Panc1 (cell line): ENCODE measurements around the gene PRR14L. TPM values are rescaled to one million over a fixed set of nuclear protein-coding genes. Genes with fewer than 3 reads are reported as not detected.
"Not testable (repeated sequence)": the region's sequence is repeated elsewhere in the genome, so short reads cannot be mapped to it uniquely, and the experiment has no call there.

Experiments used
- ATAC-seq: fragments of 200-7000 bp; cut with Tn5 transposase; 2 replicates; pipeline ENCODE4 v1.9.1; 2020; ENCODE audit warnings: mild to moderate bottlenecking, moderate library complexity
- BruUV-seq: library from RNA; stranded (reverse); fragments of 400-500 nt; replicated peaks from 2 replicates; lab custom pipeline; 2021; lab: Mats Ljungman, UMichigan
- CTCF ChIA-PET: fragments of 300-600 bp; sonication (Branson Sonifier 250); formaldehyde crosslinking; loops from one replicate; lab custom pipeline; 2022; ENCODE audit warnings: antibody characterized with exemption; lab: Charles Lee
- POLR2A ChIA-PET: fragments of 300-600 bp; sonication (Branson Sonifier 250); formaldehyde crosslinking; loops from one replicate; lab custom pipeline; 2022; ENCODE audit warnings: antibody characterized with exemption; lab: Charles Lee
- DNase-seq: peaks from one replicate; pipeline ENCODE4 v3.0.0-alpha.2; 2010; ENCODE audit warnings: low read depth, low spot score
- H3K27ac ChIP-seq: 2 replicates; pipeline ENCODE4 v1.5.1; 2011; ENCODE audit warnings: mild to moderate bottlenecking, low read length, inconsistent platforms
- H3K27me3 ChIP-seq: fragments of 200-500 bp; sonication (Bioruptor generic); 2 replicates; pipeline ENCODE4 v1.6.0; 2014; ENCODE audit warnings: low read length, inconsistent platforms; ENCODE audit not compliant: control insufficient read depth, insufficient read depth
- H3K36me3 ChIP-seq: fragments of 200-500 bp; sonication (Bioruptor generic); 2 replicates; pipeline ENCODE4 v1.5.1; 2014; ENCODE audit warnings: inconsistent platforms, mild to moderate bottlenecking, low read length, moderate library complexity; ENCODE audit not compliant: control insufficient read depth, insufficient read depth
- H3K4me1 ChIP-seq: 2 replicates; pipeline ENCODE4 v1.5.1; 2011; ENCODE audit warnings: inconsistent platforms, mild to moderate bottlenecking, low read length, moderate library complexity; ENCODE audit not compliant: control insufficient read depth, insufficient read depth
- H3K4me3 ChIP-seq, 2 experiments: 2 replicates each; pipeline ENCODE4 v1.5.1; 2011 to 2012; ENCODE audit warnings: low read depth in 2 of 2, low read length in 2 of 2, mild to moderate bottlenecking in 2 of 2, inconsistent platforms in 1 of 2, moderate library complexity in 1 of 2
- H3K9me3 ChIP-seq: fragments of 200-500 bp; sonication (Bioruptor generic); 2 replicates; pipeline ENCODE4 v1.5.1; 2014; ENCODE audit warnings: low read depth, mild to moderate bottlenecking, inconsistent platforms, low read length, moderate library complexity; ENCODE audit not compliant: control insufficient read depth, insufficient read depth
- POLR2AphosphoS5 ChIP-seq: IDR thresholded peaks from 2 replicates; pipeline ENCODE4 v1.6.1; 2012; ENCODE audit warnings: mild to moderate bottlenecking, low read depth, low read length, moderate library complexity
- SIN3A ChIP-seq: IDR thresholded peaks from 2 replicates; pipeline ENCODE4 v1.6.1; 2012; ENCODE audit warnings: low read depth, mild to moderate bottlenecking, low read length, moderate library complexity, borderline replicate concordance; ENCODE audit not compliant: insufficient read depth
- TCF7L2 ChIP-seq: IDR thresholded peaks from 2 replicates; pipeline ENCODE4 v1.6.1; 2011; ENCODE audit warnings: mild to moderate bottlenecking, low read depth, low read length, inconsistent platforms
- in situ Hi-C: cut with HindIII; loops from 2 replicates; pipeline ENCODE4 v1.10.0; 2016; ENCODE audit warnings: low sequenced_read_pairs, low pct_unique_long_range_greater_than_20kb
- intact Hi-C: fragments of 100-400 bp; cut with micrococcal nuclease; formaldehyde crosslinking; loops from one replicate; pipeline ENCODE4 v1.10.0; 2022; ENCODE audit not compliant: unreplicated experiment
- total RNA-seq: library from RNA; stranded (reverse); gene quantifications from one replicate; pipeline ENCODE4 v1.2.1, GENCODE V29; 2021; ENCODE audit not compliant: unreplicated experiment
- TF ChIP-seq, protein P1 (sequence below), 2 experiments: IDR thresholded peaks; 2 replicates each; pipeline ENCODE4 v1.6.1; 2011 to 2012; ENCODE audit warnings: low read depth in 2 of 2, control low read depth in 1 of 2, low read length in 1 of 2, mild to moderate bottlenecking in 1 of 2, moderate library complexity in 1 of 2; ENCODE audit not compliant: insufficient read depth in 1 of 2
- TF ChIP-seq, protein P2 (sequence below): fragments of 450-650 bp; IDR thresholded peaks from 2 replicates; pipeline ENCODE4 v1.5.1; 2017; ENCODE audit warnings: mild to moderate bottlenecking

Gene PRR14L
- total RNA-seq, 1 experiment from 2014 or later, result 45.7 TPM

DNA sequence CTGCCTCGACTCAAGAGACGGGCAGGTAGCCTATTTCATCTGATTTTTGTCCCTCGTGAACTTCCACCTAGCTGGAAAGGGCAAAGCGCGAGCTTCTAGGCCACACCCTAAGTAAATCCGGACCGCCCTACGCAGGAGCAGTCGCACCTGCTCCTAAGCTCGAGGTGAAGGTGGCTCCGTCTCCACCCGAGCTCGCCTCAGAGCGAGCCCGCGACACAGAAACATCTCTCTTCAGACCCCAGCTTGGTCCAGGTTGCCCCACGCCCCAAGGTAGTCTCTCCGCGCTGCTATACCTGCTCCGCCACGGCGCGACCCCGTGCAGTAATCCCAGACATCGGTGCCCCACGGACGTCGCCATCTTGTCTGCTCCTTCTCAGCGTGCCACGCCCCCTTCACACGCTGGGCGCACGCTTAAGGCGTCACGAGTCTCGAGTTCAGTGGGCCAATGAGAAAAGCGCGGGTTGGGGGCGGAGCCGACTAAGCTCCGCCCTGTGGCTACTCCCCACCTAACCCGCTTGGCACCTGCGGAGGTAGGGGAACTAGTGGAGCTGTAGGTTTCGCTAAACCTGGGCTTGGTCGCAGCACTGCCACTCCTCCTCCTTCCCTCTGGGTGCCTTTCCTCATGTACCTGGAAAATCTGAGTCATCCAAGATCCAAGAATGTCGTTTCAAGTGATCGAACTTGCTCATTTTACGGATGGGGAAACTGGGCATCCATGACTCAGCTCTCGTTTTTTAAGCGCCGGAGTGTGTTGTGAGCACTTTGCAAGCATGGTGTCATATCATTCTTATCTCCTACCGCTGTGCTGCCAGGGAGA lies 87.9 kb downstream of the PRR14L start, which contains the start of gene PISD:
TSS of gene PISD (minus strand) at position 365 of the 817 bp plus-strand sequence. CDS start at position 358, 7 bp downstream.
- peak within 1 kb of the TSS; percentile 78 to 90 for H3K4me3 ChIP-seq
- BruUV-seq, result no TSS peak
- no peaks in the 10 kb centered on the region for H3K27me3 ChIP-seq
- H3K36me3 ChIP-seq, result peaks cover 4% of the 10 kb centered on the region; the same call in 1 of the 2 replicates
- TF ChIP-seq, protein P1, sequence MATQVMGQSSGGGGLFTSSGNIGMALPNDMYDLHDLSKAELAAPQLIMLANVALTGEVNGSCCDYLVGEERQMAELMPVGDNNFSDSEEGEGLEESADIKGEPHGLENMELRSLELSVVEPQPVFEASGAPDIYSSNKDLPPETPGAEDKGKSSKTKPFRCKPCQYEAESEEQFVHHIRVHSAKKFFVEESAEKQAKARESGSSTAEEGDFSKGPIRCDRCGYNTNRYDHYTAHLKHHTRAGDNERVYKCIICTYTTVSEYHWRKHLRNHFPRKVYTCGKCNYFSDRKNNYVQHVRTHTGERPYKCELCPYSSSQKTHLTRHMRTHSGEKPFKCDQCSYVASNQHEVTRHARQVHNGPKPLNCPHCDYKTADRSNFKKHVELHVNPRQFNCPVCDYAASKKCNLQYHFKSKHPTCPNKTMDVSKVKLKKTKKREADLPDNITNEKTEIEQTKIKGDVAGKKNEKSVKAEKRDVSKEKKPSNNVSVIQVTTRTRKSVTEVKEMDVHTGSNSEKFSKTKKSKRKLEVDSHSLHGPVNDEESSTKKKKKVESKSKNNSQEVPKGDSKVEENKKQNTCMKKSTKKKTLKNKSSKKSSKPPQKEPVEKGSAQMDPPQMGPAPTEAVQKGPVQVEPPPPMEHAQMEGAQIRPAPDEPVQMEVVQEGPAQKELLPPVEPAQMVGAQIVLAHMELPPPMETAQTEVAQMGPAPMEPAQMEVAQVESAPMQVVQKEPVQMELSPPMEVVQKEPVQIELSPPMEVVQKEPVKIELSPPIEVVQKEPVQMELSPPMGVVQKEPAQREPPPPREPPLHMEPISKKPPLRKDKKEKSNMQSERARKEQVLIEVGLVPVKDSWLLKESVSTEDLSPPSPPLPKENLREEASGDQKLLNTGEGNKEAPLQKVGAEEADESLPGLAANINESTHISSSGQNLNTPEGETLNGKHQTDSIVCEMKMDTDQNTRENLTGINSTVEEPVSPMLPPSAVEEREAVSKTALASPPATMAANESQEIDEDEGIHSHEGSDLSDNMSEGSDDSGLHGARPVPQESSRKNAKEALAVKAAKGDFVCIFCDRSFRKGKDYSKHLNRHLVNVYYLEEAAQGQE (IDR thresholded peaks at IDR 0.05; ENCODE audit: insufficient read depth in 1 of 2, low read depth in 2 of 2, low read length in 1 of 2), result no peak
- TF ChIP-seq SIN3A (0 out of 2 replicates have a peak, but pooled peaks have one; percentile 40), POLR2AphosphoS5 (peak; percentile 71), TCF7L2 (0 out of 2 replicates have a peak, but pooled peaks have one; percentile 18)
- TF ChIP-seq, protein P2, sequence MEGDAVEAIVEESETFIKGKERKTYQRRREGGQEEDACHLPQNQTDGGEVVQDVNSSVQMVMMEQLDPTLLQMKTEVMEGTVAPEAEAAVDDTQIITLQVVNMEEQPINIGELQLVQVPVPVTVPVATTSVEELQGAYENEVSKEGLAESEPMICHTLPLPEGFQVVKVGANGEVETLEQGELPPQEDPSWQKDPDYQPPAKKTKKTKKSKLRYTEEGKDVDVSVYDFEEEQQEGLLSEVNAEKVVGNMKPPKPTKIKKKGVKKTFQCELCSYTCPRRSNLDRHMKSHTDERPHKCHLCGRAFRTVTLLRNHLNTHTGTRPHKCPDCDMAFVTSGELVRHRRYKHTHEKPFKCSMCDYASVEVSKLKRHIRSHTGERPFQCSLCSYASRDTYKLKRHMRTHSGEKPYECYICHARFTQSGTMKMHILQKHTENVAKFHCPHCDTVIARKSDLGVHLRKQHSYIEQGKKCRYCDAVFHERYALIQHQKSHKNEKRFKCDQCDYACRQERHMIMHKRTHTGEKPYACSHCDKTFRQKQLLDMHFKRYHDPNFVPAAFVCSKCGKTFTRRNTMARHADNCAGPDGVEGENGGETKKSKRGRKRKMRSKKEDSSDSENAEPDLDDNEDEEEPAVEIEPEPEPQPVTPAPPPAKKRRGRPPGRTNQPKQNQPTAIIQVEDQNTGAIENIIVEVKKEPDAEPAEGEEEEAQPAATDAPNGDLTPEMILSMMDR, result no peak
- peak; percentile 78 for DNase-seq
- POLR2A ChIA-PET, result interaction anchor here (0.5 to 0.7 kb wide), 4 partner anchors 193 to 1838 kb away, joined by 5 to 8 read pairs (median 6); no protein-coding TSS in a partner anchor
- CTCF ChIA-PET, result interaction anchor here (0.6 to 0.7 kb wide), 2 partner anchors 12 to 308 kb away, joined by 3 to 5 read pairs; no protein-coding TSS in a partner anchor
- peaks cover 8% of the 10 kb centered on the region for H3K4me1 ChIP-seq
- intact Hi-C loops, result loop anchor here (10.0 kb wide), 1 partner anchor 283 kb away; the partner anchor contains the start of gene YWHAH
- no peaks in the 10 kb centered on the region for H3K9me3 ChIP-seq
- H3K27ac ChIP-seq, result peak within 1 kb of the TSS; percentile 88
- ATAC-seq, result peak; percentile 91
- in situ Hi-C loops, result no loop called here

DNA sequence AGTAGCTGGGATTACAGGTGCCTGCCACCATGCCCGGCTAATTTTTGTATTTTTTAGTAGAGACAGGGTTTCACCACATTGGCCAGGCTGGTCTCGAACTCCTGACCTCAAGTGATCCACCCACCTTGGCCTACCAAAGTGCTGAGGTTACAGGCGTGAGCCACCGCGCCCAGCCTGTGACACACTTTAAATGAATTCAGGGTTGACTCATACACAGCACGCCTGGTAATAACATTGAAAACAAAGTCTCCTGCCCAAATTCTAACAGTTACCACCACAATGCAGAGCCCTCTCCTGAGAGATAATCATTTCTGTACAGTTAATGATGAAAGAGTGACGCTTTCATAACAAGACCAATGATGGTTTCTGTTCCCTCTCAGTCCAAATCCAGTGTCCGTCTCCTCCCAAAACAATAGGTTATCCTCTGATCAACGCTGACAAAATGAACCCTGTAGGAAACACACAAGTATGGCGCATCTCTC lies 89.0 kb downstream of the PRR14L start:
- intact Hi-C loops, result loop anchor here (10.0 kb wide), 1 partner anchor 284 kb away; the partner anchor contains the start of gene YWHAH
- CTCF ChIA-PET, result interaction anchor here (0.5 kb wide), 1 partner anchor 307 kb away, joined by 3 read pairs; no protein-coding TSS in a partner anchor
- in situ Hi-C loops, BruUV-seq, POLR2A ChIA-PET, H3K9me3 ChIP-seq, H3K4me1 ChIP-seq, H3K27me3 ChIP-seq, H3K36me3 ChIP-seq: not testable (repeated sequence)
- Histone ChIP-seq H3K4me3 (peak overlapping the region; percentile 78 to 90), H3K27ac (peak overlapping the region; percentile 88)
- 0 out of 2 replicates have a peak, but pooled peaks have one; percentile 26 for ATAC-seq
- DNase-seq, result peak; percentile 58
